ENCODE data around the gene PPP1R37.

Gene PPP1R37

GRCh38 chr19:45170146-45171106 lies 77.4 kb downstream of the PPP1R37 start:
- ChIA-PET CTCF (interaction anchor here (0.5 to 0.6 kb wide), 4 partner anchors 10 to 159 kb away, joined by 3 to 5 read pairs (median 4); no protein-coding TSS in a partner anchor), POLR2A (no interaction called here)
- no peak overlapping the region for H3K4me3 ChIP-seq (ENCODE audit: low read depth, low read length)
- no peaks in the 10 kb centered on the region for H3K36me3 ChIP-seq (ENCODE audit: control insufficient read depth in 2 of 2, insufficient read depth in 1 of 2, low read length in 2 of 2)
- TF ChIP-seq ZNF335 (tag by site-specific recombination; conservative IDR thresholded peaks at IDR 0.05) (no peak), KLF8 (tag by site-specific recombination; IDR thresholded peaks at IDR 0.05) (no peak), ZNF391 (tag by site-specific recombination; IDR thresholded peaks at IDR 0.05; ENCODE audit: borderline replicate concordance, low read depth) (no peak), MZF1 (tag by site-specific recombination; IDR thresholded peaks at IDR 0.05; ENCODE audit: borderline replicate concordance) (no peak), KLF1 (tag by site-specific recombination; IDR thresholded peaks at IDR 0.05) (peak; percentile 92), RBAK (tag by site-specific recombination; IDR thresholded peaks at IDR 0.05) (no peak), ZFHX2 (tag by site-specific recombination; conservative IDR thresholded peaks at IDR 0.05) (0 out of 2 replicates have a peak, but pooled peaks have one; percentile 8), ZBTB44 (tag by site-specific recombination; IDR thresholded peaks at IDR 0.05) (no peak), ZFP37 (tag by site-specific recombination; IDR thresholded peaks at IDR 0.05) (no peak), ZNF341 (tag by site-specific recombination; IDR thresholded peaks at IDR 0.05; ENCODE audit: low read depth) (no peak)
- H3K4me1 ChIP-seq (ENCODE audit: control insufficient read depth, insufficient read depth, low read length) = no peaks in the 10 kb centered on the region; the same call in 1 of the 2 replicates
- H3K27ac ChIP-seq (ENCODE audit: extremely low read depth, low read depth, low read length) = no peak overlapping the region
- no peaks in the 10 kb centered on the region for H3K9me3 ChIP-seq (ENCODE audit: control insufficient read depth, insufficient read depth, low read depth, low read length)

GRCh38 chr19:45171211-45171623 lies 78.2 kb downstream of the PPP1R37 start:
- ChIA-PET POLR2A (no interaction called here), CTCF (interaction anchor here (0.6 to 0.7 kb wide), 2 partner anchors 91 to 514 kb away, joined by 3 read pairs; no protein-coding TSS in a partner anchor)
- Histone ChIP-seq H3K9me3 (ENCODE audit: control insufficient read depth, insufficient read depth, low read depth, low read length) (no peaks in the 10 kb centered on the region), H3K36me3 (ENCODE audit: control insufficient read depth in 2 of 2, insufficient read depth in 1 of 2, low read length in 2 of 2) (no peaks in the 10 kb centered on the region), H3K27ac (ENCODE audit: extremely low read depth, low read depth, low read length) (no peak overlapping the region), H3K4me1 (ENCODE audit: control insufficient read depth, insufficient read depth, low read length) (no peaks in the 10 kb centered on the region; the same call in 1 of the 2 replicates), H3K4me3 (ENCODE audit: low read depth, low read length) (no peak overlapping the region)
- 0 out of 2 replicates have a peak, but pooled peaks have one; percentile 14 for TF ChIP-seq KLF17 (tag by site-specific recombination; IDR thresholded peaks at IDR 0.05)
- no peak for TF ChIP-seq IKZF3 (tag by site-specific recombination; IDR thresholded peaks at IDR 0.05)
- TF ChIP-seq ZNF600 (tag by site-specific recombination; IDR thresholded peaks at IDR 0.05) = 0 out of 2 replicates have a peak, but pooled peaks have one; percentile 14

- H3K27ac ChIP-seq (ENCODE audit: extremely low read depth, low read depth, low read length) = no peak overlapping the region
- POLR2A ChIA-PET = no interaction called here
- TF ChIP-seq ZNF837 (tag by site-specific recombination; IDR thresholded peaks at IDR 0.05) = no peak
- no peak for TF ChIP-seq ZBTB10 (tag by site-specific recombination; IDR thresholded peaks at IDR 0.05)
- peak; percentile 95 for TF ChIP-seq KLF1 (tag by site-specific recombination; IDR thresholded peaks at IDR 0.05)
- no peak overlapping the region for H3K4me3 ChIP-seq (ENCODE audit: low read depth, low read length)
- CTCF ChIA-PET = interaction anchor here (0.6 to 1.7 kb wide), 2 partner anchors 46 to 152 kb away, joined by 3 read pairs; no protein-coding TSS in a partner anchor
- no peaks in the 10 kb centered on the region for H3K36me3 ChIP-seq (ENCODE audit: control insufficient read depth in 2 of 2, insufficient read depth in 1 of 2, low read length in 2 of 2)
- H3K9me3 ChIP-seq (ENCODE audit: control insufficient read depth, insufficient read depth, low read depth, low read length) = no peaks in the 10 kb centered on the region
- no peaks in the 10 kb centered on the region; the same call in 1 of the 2 replicates for H3K4me1 ChIP-seq (ENCODE audit: control insufficient read depth, insufficient read depth, low read length)
Measured at GRCh38 chr19:45172173-45172572, 79.2 kb downstream of the PPP1R37 start.

Data from HEK293 (cell line).